ENCODE measurements around the gene SULT2B1. TPM values are rescaled to one million over a fixed set of nuclear protein-coding genes. Genes with fewer than 3 reads are reported as not detected.

The SULT2B1 gene
- total RNA-seq, 1 donor from 2014 or later: not detected

GRCh38 chr19:48632692-48633147, 80.7 kb downstream of the SULT2B1 start:
- no peak overlapping the region for H3K4me3 ChIP-seq (ENCODE audit: low read depth, low read length)
- no peak for DNase-seq (ENCODE audit: low read depth)
- TF ChIP-seq CTCF (conservative IDR thresholded peaks at IDR 0.05; ENCODE audit: low read depth, low read length): no peak

GRCh38 chr19:48633148-48634035, 81.4 kb downstream of the SULT2B1 start:
- H3K4me3 ChIP-seq (ENCODE audit: low read depth, low read length): peak overlapping the region; percentile 45
- no peak for DNase-seq (ENCODE audit: low read depth)
- no peak for TF ChIP-seq CTCF (conservative IDR thresholded peaks at IDR 0.05; ENCODE audit: low read depth, low read length)

GRCh38 chr19:48634036-48634342, 82.0 kb downstream of the SULT2B1 start:
- DNase-seq (ENCODE audit: low read depth): no peak
- peak overlapping the region; percentile 45 for H3K4me3 ChIP-seq (ENCODE audit: low read depth, low read length)
- TF ChIP-seq CTCF (conservative IDR thresholded peaks at IDR 0.05; ENCODE audit: low read depth, low read length): no peak

GRCh38 chr19:48634424-48635262, 82.7 kb downstream of the SULT2B1 start:
- TF ChIP-seq CTCF (conservative IDR thresholded peaks at IDR 0.05; ENCODE audit: low read depth, low read length): no peak
- H3K4me3 ChIP-seq (ENCODE audit: low read depth, low read length): peak overlapping the region; percentile 79
- DNase-seq (ENCODE audit: low read depth): peak; percentile 64

- TF ChIP-seq CTCF (conservative IDR thresholded peaks at IDR 0.05; ENCODE audit: low read depth, low read length): no peak
- peak overlapping the region; percentile 79 for H3K4me3 ChIP-seq (ENCODE audit: low read depth, low read length)
- no peak for DNase-seq (ENCODE audit: low read depth)
Observed at GRCh38 chr19:48635263-48635965, 83.4 kb downstream of the SULT2B1 start.

GRCh38 chr19:48635966-48636858, 84.2 kb downstream of the SULT2B1 start:
- TF ChIP-seq CTCF (conservative IDR thresholded peaks at IDR 0.05; ENCODE audit: low read depth, low read length): no peak
- DNase-seq (ENCODE audit: low read depth): no peak
- peak overlapping the region; percentile 79 for H3K4me3 ChIP-seq (ENCODE audit: low read depth, low read length)
